ENCODE results near the gene PSMD9. TPM values are rescaled to one million over a fixed set of nuclear protein-coding genes. Genes with fewer than 3 reads are reported as not detected.

The PSMD9 gene
- total RNA-seq, 1 experiment from 2014 or later = 39.9 TPM

GRCh38 chr12:121908702-121909101 lies 20.1 kb downstream of the PSMD9 start:
- Histone ChIP-seq H2AK5ac (ENCODE audit: insufficient read length, low read length) (no peak overlapping the region), H2BK5ac (ENCODE audit: insufficient read length, low read length) (no peak overlapping the region), H3K23ac (ENCODE audit: insufficient read length, low read depth, low read length) (no peak overlapping the region), H3K27ac (ENCODE audit: insufficient read length, low read depth, low read length) (no peak overlapping the region), H3K23me2 (ENCODE audit: insufficient read length, low read depth, low read length, poor library complexity, severe bottlenecking) (no peaks in the 10 kb centered on the region), H3K18ac (ENCODE audit: insufficient read length, low read depth, low read length) (no peak overlapping the region), H3K56ac (ENCODE audit: insufficient read length, low read depth, low read length) (no peak overlapping the region), H3K79me2 (ENCODE audit: insufficient read depth, low read length) (no peaks in the 10 kb centered on the region), H3K4me2 (ENCODE audit: insufficient read depth, insufficient read length, low read length) (no peak overlapping the region), H3K79me1 (ENCODE audit: insufficient read depth, low read depth, low read length, poor library complexity, severe bottlenecking) (no peaks in the 10 kb centered on the region), H2BK20ac (ENCODE audit: low read depth, low read length, poor library complexity, severe bottlenecking) (no peak overlapping the region), H2BK120ac (ENCODE audit: low read depth, low read length, poor library complexity, severe bottlenecking) (no peak overlapping the region), H4K91ac (ENCODE audit: insufficient read length, low read depth, low read length) (no peak overlapping the region), H3K27me3 (ENCODE audit: insufficient read depth, low read length) (no peaks in the 10 kb centered on the region), H4K20me1 (ENCODE audit: control insufficient read depth, insufficient read depth, insufficient read length) (no peaks in the 10 kb centered on the region), H3K14ac (ENCODE audit: insufficient read depth, low read length) (no peak overlapping the region), H3K4ac (ENCODE audit: low read depth, low read length) (no peak overlapping the region), H2BK12ac (ENCODE audit: insufficient read length, low read depth, low read length) (no peak overlapping the region), H2AFZ (ENCODE audit: low read length) (no peak overlapping the region), H4K8ac (replicated peaks; ENCODE audit: insufficient read length, low read depth, low read length) (no peak overlapping the region), H3T11ph (ENCODE audit: low read length) (no peak overlapping the region), H2BK15ac (ENCODE audit: low read depth, low read length) (no peak overlapping the region), H3K4me1 (ENCODE audit: insufficient read depth, low read length) (no peaks in the 10 kb centered on the region), H3K9ac (ENCODE audit: extremely low read depth, insufficient read length, low read length) (no peak overlapping the region), H3K9me3 (ENCODE audit: control insufficient read depth, low read depth, low read length) (no peaks in the 10 kb centered on the region), H4K5ac (ENCODE audit: insufficient read length, low read depth, low read length) (no peak overlapping the region)
- Mint-ChIP-seq H3K9me3 (no peaks in the 10 kb centered on the region), H3K4me1 (no peaks in the 10 kb centered on the region), H3K4me3 (no peak overlapping the region), H3K27me3 (ENCODE audit: low read depth) (no peaks in the 10 kb centered on the region), H3K27ac (peak overlapping the region in 2 of 3 experiments; percentile 29 to 66; a peak in 4 of 7 replicates), H3K36me3 (ENCODE audit: insufficient read depth in 1 of 3, low read depth in 3 of 3) (peaks cover 5 to 54% (median 32%) of the 10 kb centered on the region in 3 experiments; a peak in 6 of 7 replicates)
- DNase-seq = no peak
- no CpG with 5 or more reads among the region's 2 CpGs for WGBS (ENCODE audit: extremely low coverage, insufficient read length, low lambda C conversion rate)
- no peak for TF ChIP-seq CTCF (conservative IDR thresholded peaks at IDR 0.05)

Measured in H9 (cell line).